Measurements from ENCODE around the gene GARRE1. TPM values are rescaled to one million over a fixed set of nuclear protein-coding genes. Genes with fewer than 3 reads are reported as not detected.

GARRE1 gene
- total and polyA plus RNA-seq, 2 of the 4 experiments (the other 2 are of a cell fraction), result 13.8 to 16.9 TPM

DNA sequence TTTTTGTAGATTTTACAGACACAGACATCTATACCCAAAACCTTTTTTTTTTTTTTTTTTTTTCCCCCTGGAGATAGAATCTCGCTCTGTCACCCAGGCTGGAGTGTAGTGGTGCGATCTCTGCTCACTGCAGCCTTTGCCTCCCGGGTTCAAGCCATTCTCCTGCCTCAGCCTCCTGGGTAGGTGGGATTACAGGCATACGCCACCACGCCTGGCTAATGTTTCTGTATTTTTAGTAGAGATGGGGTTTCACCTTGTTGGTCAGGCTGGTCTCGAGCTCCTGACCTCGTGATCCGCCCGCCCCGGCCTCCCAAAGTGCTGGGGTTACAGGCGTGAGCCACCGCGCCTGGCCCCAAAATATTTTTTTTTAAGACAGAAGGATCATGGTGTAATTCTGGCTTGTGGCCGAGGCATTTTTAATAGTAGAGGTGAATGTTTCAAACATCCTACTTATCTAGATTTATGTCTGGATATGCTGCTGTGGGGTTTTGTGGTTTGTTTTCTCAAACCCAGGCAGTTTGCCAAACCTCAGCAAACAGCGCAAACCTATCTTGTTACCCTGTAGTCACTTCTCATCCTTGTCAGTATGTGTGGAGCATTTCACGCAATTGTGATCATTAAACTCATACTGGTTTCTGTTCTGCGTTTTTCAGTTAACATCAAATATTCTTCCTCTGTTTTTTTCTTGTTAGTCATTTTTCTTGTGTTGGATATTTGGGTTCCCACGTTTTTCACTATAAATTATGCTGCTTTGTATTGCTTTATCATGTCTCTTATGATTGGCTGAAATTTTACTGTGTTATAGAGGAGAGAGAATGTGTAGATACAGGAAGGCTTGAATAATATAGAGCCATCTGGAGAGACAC is 36.2 kb upstream of the GARRE1 start:
- H3K9me3 ChIP-seq (ENCODE audit: control insufficient read depth, insufficient read depth, low read length), result no peaks in the 10 kb centered on the region
- no TSS peak for BruUV-seq (replicated peaks)
- no peak overlapping the region for H3K23ac ChIP-seq (ENCODE audit: low read depth, low read length)
- 89% methylated on average over 6 of the region's 18 CpGs; no CpG with 5 or more reads in 1 of the 2 experiments for WGBS, 2 experiments (ENCODE audit: extremely low coverage in 2 of 2, insufficient read length in 1 of 2)
- H4K20me1 ChIP-seq (ENCODE audit: insufficient read depth, low read length), result peaks cover 56% of the 10 kb centered on the region
- peaks cover 5% of the 10 kb centered on the region for H3K9me1 ChIP-seq (ENCODE audit: insufficient read depth, low read length)
- H3K36me3 ChIP-seq (ENCODE audit: control insufficient read depth, insufficient read depth, low read length), result peaks cover 37% of the 10 kb centered on the region
- no peak overlapping the region for H3K56ac ChIP-seq (ENCODE audit: extremely low read depth, insufficient read depth, low read length)
- H2BK5ac ChIP-seq (ENCODE audit: low read depth, low read length, poor library complexity, severe bottlenecking), result no peak overlapping the region
- H3K4ac ChIP-seq (ENCODE audit: low read depth, low read length), result no peak overlapping the region
- H3K18ac ChIP-seq (ENCODE audit: low read depth, low read length), result 0 out of 2 replicates have a peak overlapping the region, but pooled peaks have one; percentile 10
- intact Hi-C loops (cut with micrococcal nuclease) (no loop called here), dilution Hi-C loops (cut with HindIII; ENCODE audit: low sequenced_read_pairs, unreplicated experiment) (no loop called here), in situ Hi-C loops (cut with MboI; ENCODE audit: low sequenced_read_pairs) (no loop called here)
- peak; percentile 88 for ATAC-seq (ENCODE audit: low read depth)
- H4K5ac ChIP-seq (ENCODE audit: low read depth, low read length), result no peak overlapping the region
- H2AK9ac ChIP-seq (replicated peaks; ENCODE audit: low read depth, low read length, poor library complexity), result no peak overlapping the region
- H3K4me2 ChIP-seq (ENCODE audit: low read depth, low read length), result peak overlapping the region; percentile 36; the same call in 1 of the 2 replicates
- POLR2A ChIA-PET (ENCODE audit: unreplicated experiment), result interaction anchor here (0.5 kb wide), 1 partner anchor 29 kb away, joined by 19 read pairs; no protein-coding TSS in a partner anchor
- H3K4me3 ChIP-seq (ENCODE audit: insufficient read depth, low read depth, low read length), result no peak overlapping the region
- no peak overlapping the region for H4K91ac ChIP-seq (ENCODE audit: insufficient read depth, low read depth, low read length)
- CTCF ChIA-PET, result interaction anchor here (0.6 to 1.2 kb wide), 2 partner anchors 14 to 128 kb away, joined by 3 to 7 read pairs; no protein-coding TSS in a partner anchor
- no peak overlapping the region for H2BK20ac ChIP-seq (ENCODE audit: low read depth, low read length)
- no peak overlapping the region for H4K8ac ChIP-seq (ENCODE audit: low read depth in 2 of 2, low read length in 2 of 2)
- no peak overlapping the region for H3K14ac ChIP-seq (replicated peaks; ENCODE audit: low read depth, low read length)
- no peak overlapping the region for H2BK120ac ChIP-seq (ENCODE audit: low read depth, low read length)
- no peak overlapping the region for H3K9ac ChIP-seq (ENCODE audit: low read depth, low read length)
- H2BK15ac ChIP-seq (ENCODE audit: low read depth, low read length), result no peak overlapping the region
- peaks cover 5% of the 10 kb centered on the region for H3K4me1 ChIP-seq (ENCODE audit: control insufficient read depth, insufficient read depth, low read length)
- no peak overlapping the region; the same call in 1 of the 2 replicates for H3K27ac ChIP-seq (ENCODE audit: insufficient read depth, low read length)
- peaks cover 19 to 64% of the 10 kb centered on the region in 2 experiments for H3K79me1 ChIP-seq (ENCODE audit: low read depth in 1 of 2, low read length in 2 of 2)
- TF ChIP-seq CEBPB (IDR thresholded peaks at IDR 0.05; ENCODE audit: low read depth, low read length) (peak; percentile 27; the same call in 1 of the 2 replicates), RAD21 (IDR thresholded peaks at IDR 0.05; ENCODE audit: low read length) (no peak), RCOR1 (IDR thresholded peaks at IDR 0.05; ENCODE audit: insufficient replicate concordance, low read length) (peak; percentile 33), FOS (IDR thresholded peaks at IDR 0.05; ENCODE audit: low read depth, low read length) (0 out of 2 replicates have a peak, but pooled peaks have one; percentile 5), MXI1 (IDR thresholded peaks at IDR 0.05; ENCODE audit: borderline replicate concordance, low read depth, low read length) (no peak), MAFK (IDR thresholded peaks at IDR 0.05; ENCODE audit: low read depth, low read length) (peak; percentile 30; the same call in 1 of the 2 replicates), POLR2A (IDR thresholded peaks at IDR 0.05; ENCODE audit: low read depth, low read length) (no peak), BHLHE40 (IDR thresholded peaks at IDR 0.05; ENCODE audit: low read depth, low read length) (peak; percentile 61; the same call in 1 of the 2 replicates)
- TF ChIP-seq, protein P1, sequence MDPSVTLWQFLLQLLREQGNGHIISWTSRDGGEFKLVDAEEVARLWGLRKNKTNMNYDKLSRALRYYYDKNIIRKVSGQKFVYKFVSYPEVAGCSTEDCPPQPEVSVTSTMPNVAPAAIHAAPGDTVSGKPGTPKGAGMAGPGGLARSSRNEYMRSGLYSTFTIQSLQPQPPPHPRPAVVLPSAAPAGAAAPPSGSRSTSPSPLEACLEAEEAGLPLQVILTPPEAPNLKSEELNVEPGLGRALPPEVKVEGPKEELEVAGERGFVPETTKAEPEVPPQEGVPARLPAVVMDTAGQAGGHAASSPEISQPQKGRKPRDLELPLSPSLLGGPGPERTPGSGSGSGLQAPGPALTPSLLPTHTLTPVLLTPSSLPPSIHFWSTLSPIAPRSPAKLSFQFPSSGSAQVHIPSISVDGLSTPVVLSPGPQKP (IDR thresholded peaks at IDR 0.05; ENCODE audit: borderline replicate concordance, low read depth, low read length), result no peak
- H2AFZ ChIP-seq (replicated peaks; ENCODE audit: low read length, poor library complexity), result no peak overlapping the region
- peak; percentile 98 for DNase-seq
- H3K27me3 ChIP-seq (ENCODE audit: control insufficient read depth, insufficient read depth, low read length), result no peaks in the 10 kb centered on the region
- no peak overlapping the region for H2AK5ac ChIP-seq (ENCODE audit: low read depth, low read length)

All from IMR-90 (cell line).